VCaP (cell line): ENCODE measurements around the gene ZNF296.

Experiments used
- H3K27ac ChIP-seq: fragments of 450-650 bp; 2 replicates; pipeline ENCODE4 v1.5.1; 2017
- CTCF ChIP-seq: fragments of 450-650 bp; conservative IDR thresholded peaks from 2 replicates; pipeline ENCODE4 v1.5.1; 2017; ENCODE audit warnings: mild to moderate bottlenecking, moderate library complexity

ZNF296 gene

DNA sequence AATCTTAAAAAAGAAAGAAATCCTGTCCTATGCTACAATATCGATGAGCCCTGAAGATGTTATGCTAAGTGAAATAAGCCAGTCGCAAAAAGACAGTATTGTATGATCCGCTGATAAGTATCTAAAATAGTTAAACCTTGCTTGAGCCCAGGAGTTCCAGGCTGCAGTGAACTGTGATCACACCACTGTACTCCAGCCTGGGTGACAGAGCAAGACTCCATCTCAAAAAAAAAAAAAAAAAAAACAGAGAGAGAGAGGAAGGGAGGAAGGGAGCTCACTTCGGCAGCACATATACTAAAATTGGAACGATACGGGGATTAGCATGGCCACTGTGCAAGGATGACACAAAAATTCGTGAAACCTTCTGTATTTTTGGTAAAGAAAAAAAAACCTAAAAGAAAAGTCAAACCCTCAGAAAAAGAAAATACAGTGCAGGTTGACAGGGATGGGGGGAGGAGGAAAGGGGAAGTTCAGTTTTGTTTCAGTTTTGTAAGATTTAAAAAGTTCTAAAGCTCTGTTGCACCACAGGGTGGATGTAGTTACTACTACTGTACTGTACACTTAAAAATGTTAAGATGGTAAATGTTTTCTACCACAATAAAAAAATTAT is 29.0 kb downstream of the ZNF296 start:
- H3K27ac ChIP-seq, result peak overlapping the region; percentile 81
- TF ChIP-seq CTCF, result no peak

DNA sequence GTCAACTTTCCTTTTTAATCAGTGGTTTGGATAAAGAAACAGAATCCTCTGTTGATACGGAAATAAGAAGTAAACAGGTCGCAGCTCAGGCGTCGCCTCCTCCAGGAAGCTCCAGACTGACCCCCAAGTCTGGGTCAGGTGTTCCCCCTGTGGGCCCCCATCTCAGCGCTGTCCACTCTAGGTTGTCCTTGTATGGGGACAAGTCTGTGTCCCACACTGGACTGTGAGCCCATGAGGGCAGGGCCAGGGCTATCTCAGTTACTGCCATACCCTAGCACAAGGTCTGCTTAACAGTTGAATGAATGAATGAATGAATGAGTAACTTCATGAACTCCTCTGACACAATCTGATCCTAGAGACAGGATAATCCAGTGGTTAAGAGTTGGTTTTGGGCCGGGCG is 29.9 kb downstream of the ZNF296 start:
- peak overlapping the region; percentile 81 for H3K27ac ChIP-seq
- TF ChIP-seq CTCF, result no peak

DNA sequence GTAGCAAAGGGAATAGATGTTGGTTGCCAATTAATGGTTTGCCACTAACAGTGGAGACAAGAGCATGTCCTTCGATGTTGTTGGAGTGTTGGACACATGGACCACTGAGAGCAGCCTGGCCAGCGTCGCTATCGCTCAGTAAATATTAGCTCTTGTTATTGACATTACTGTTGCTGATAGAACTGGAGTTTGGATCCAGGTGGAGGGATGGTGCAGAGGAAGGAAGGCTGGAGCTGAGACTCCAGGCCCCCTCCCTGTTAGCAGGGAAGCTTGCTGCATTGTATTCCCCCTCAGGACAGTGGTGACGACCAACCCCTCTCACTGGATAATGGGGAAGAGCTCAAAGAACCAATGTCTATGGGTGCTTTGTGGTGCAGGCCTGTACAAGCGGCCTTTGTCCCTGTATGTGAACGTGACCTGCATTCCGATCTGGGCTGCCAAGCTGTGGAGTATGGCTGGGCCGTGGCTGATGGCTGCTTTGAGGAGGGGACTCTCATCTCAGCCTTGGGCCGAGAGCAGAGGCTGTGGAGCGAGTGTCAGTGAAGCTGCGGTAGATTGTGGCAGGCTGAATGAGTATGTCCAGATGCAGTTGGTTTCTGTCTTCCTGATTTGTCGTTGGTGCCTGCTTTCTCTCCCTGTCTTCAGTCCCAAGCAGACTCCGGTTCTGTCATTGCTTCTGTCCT is 30.5 kb downstream of the ZNF296 start:
- no peak for TF ChIP-seq CTCF
- H3K27ac ChIP-seq, result peak overlapping the region; percentile 81

- no peak for TF ChIP-seq CTCF
- peak overlapping the region; percentile 98; the same call in 1 of the 2 replicates for H3K27ac ChIP-seq
These were observed 35.2 kb downstream of the ZNF296 start for GRCh38 chr19:45041125-45041524.

- no peak for TF ChIP-seq CTCF
- peak overlapping the region; percentile 98 for H3K27ac ChIP-seq
These were observed 36.1 kb downstream of the ZNF296 start for GRCh38 chr19:45040059-45040771.

GRCh38 chr19:45038931-45039893 is 37.1 kb downstream of the ZNF296 start, which contains the start of gene CLASRP:
TSS of gene CLASRP (plus strand) at chr19:45039045. CDS start at chr19:45040213, 1,168 bp downstream.
- no peak for TF ChIP-seq CTCF
- peak within 1 kb of the TSS; percentile 98 for H3K27ac ChIP-seq
